HepG2 (cell line): ENCODE measurements around the gene PLEKHG5. TPM values are rescaled to one million over a fixed set of nuclear protein-coding genes. Genes with fewer than 3 reads are reported as not detected.
A peak's percentile ranks its signal among the peaks of the same experiment; 100 is the strongest.

Experiments
- ATF1 ChIP-seq: IDR thresholded peaks from 2 replicates; pipeline ENCODE4 v1.6.1; 2016; ENCODE audit warnings: mild to moderate bottlenecking, control low read depth
- ATF4 ChIP-seq, 2 experiments: fragments of 450-650 bp in 1 of 2; sonication (generic) in 1 of 2; formaldehyde crosslinking; IDR thresholded peaks; 2 replicates each; pipeline versions ENCODE4 v1.5.0 to v1.8.0; 2020 to 2022; ENCODE audit warnings: mild to moderate bottlenecking in 1 of 2, missing genetic modification reagents in 1 of 2
- BRCA1 ChIP-seq: sonication (generic); formaldehyde crosslinking; IDR thresholded peaks from 2 replicates; pipeline ENCODE4 v1.4.0; 2020; ENCODE audit warnings: missing genetic modification reagents
- FLYWCH1 ChIP-seq: sonication (generic); formaldehyde crosslinking; IDR thresholded peaks from 2 replicates; pipeline ENCODE4 v1.8.1; 2023; ENCODE audit warnings: mild to moderate bottlenecking, missing genetic modification reagents
- FOXM1 ChIP-seq: sonication (generic); formaldehyde crosslinking; IDR thresholded peaks from 2 replicates; pipeline ENCODE4 v1.5.0; 2020; ENCODE audit warnings: missing genetic modification reagents
- MEF2D ChIP-seq: sonication (generic); formaldehyde crosslinking; IDR thresholded peaks from 2 replicates; pipeline ENCODE4 v1.5.1; 2020; ENCODE audit warnings: mild to moderate bottlenecking, missing genetic modification reagents
- MTF1 ChIP-seq: sonication (generic); formaldehyde crosslinking; IDR thresholded peaks from 2 replicates; pipeline ENCODE4 v1.5.0; 2020; ENCODE audit warnings: missing genetic modification reagents
- PAF1 ChIP-seq: IDR thresholded peaks from 2 replicates; pipeline ENCODE4 v1.6.1; 2016; ENCODE audit warnings: missing genetic modification reagents, missing compliant biosample characterization
- SUZ12 ChIP-seq: fragments of 150-350 bp; IDR thresholded peaks from 2 replicates; pipeline ENCODE4 v1.6.1; 2014; ENCODE audit warnings: low read depth, low read length
- YY1 ChIP-seq: IDR thresholded peaks from 2 replicates; pipeline ENCODE4 v1.6.1; 2011; ENCODE audit warnings: low read length, low read depth, moderate library complexity, mild to moderate bottlenecking; ENCODE audit not compliant: insufficient read depth, insufficient replicate concordance
- polyA plus RNA-seq, 8 experiments: library from polyadenylated mRNA; depleted of rRNA in 3 of 8; stranded (reverse) in 7 of 8; unstranded in 1 of 8; fragments of >200 nt; fragmentation: Illumina TruSeq in 4 of 8; extraction: Trizol in 4 of 8; gene quantifications; 2 replicates each; pipeline versions ENCODE4 v1.2.1 to v1.2.3, GENCODE V29; 2011 to 2016; ENCODE audit warnings: low read depth in 4 of 8, missing spikeins in 1 of 8, mixed read lengths in 1 of 8; ENCODE audit not compliant: insufficient read depth in 1 of 8
- total RNA-seq, 5 experiments: library from RNA; depleted of rRNA; stranded (reverse); fragments of >200 nt; fragmentation: Illumina TruSeq; extraction: Trizol; gene quantifications; 2 replicates each; pipeline ENCODE4 v1.2.3, GENCODE V29; 2016; ENCODE audit warnings: low read depth in 1 of 5
- TF ChIP-seq, protein P1 (sequence below), 2 experiments: sonication (generic) in 1 of 2; formaldehyde crosslinking in 1 of 2; IDR thresholded peaks; 2 replicates each; pipeline versions ENCODE4 v1.6.1 to v1.9.0; 2014 to 2022; ENCODE audit warnings: antibody characterized with exemption in 1 of 2, borderline replicate concordance in 1 of 2, inconsistent platforms in 1 of 2, low read depth in 1 of 2, missing genetic modification reagents in 1 of 2
- TF ChIP-seq, protein P2 (sequence below): sonication (generic); formaldehyde crosslinking; conservative IDR thresholded peaks from 2 replicates; pipeline ENCODE4 v1.5.0; 2020; ENCODE audit warnings: missing genetic modification reagents
- TF ChIP-seq, protein P3 (sequence below), 2 experiments: sonication (generic) in 1 of 2; formaldehyde crosslinking in 1 of 2; IDR thresholded peaks; 2 replicates each; pipeline versions ENCODE4 v1.4.0 to v1.6.1; 2016 to 2020; ENCODE audit warnings: borderline replicate concordance in 1 of 2, low read depth in 1 of 2, mild to moderate bottlenecking in 1 of 2, missing genetic modification reagents in 1 of 2
- TF ChIP-seq, protein P4 (sequence below): sonication (generic); formaldehyde crosslinking; IDR thresholded peaks from 2 replicates; pipeline ENCODE4 v1.9.0; 2021; ENCODE audit warnings: missing genetic modification reagents, mild to moderate bottlenecking, borderline replicate concordance

PLEKHG5 gene
- total and polyA plus RNA-seq, 2 of the 13 experiments (the other 11 are each of a cell fraction or from before 2014, with no cell fraction given): 1.9 to 3.5 TPM

- TF ChIP-seq, protein P1, sequence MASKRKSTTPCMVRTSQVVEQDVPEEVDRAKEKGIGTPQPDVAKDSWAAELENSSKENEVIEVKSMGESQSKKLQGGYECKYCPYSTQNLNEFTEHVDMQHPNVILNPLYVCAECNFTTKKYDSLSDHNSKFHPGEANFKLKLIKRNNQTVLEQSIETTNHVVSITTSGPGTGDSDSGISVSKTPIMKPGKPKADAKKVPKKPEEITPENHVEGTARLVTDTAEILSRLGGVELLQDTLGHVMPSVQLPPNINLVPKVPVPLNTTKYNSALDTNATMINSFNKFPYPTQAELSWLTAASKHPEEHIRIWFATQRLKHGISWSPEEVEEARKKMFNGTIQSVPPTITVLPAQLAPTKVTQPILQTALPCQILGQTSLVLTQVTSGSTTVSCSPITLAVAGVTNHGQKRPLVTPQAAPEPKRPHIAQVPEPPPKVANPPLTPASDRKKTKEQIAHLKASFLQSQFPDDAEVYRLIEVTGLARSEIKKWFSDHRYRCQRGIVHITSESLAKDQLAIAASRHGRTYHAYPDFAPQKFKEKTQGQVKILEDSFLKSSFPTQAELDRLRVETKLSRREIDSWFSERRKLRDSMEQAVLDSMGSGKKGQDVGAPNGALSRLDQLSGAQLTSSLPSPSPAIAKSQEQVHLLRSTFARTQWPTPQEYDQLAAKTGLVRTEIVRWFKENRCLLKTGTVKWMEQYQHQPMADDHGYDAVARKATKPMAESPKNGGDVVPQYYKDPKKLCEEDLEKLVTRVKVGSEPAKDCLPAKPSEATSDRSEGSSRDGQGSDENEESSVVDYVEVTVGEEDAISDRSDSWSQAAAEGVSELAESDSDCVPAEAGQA (IDR thresholded peaks at IDR 0.05; ENCODE audit: low read depth): no peak
- TF ChIP-seq, protein P1 (CRISPR knock-in tag; IDR thresholded peaks at IDR 0.05; ENCODE audit: borderline replicate concordance): no peak
- TF ChIP-seq, protein P2, sequence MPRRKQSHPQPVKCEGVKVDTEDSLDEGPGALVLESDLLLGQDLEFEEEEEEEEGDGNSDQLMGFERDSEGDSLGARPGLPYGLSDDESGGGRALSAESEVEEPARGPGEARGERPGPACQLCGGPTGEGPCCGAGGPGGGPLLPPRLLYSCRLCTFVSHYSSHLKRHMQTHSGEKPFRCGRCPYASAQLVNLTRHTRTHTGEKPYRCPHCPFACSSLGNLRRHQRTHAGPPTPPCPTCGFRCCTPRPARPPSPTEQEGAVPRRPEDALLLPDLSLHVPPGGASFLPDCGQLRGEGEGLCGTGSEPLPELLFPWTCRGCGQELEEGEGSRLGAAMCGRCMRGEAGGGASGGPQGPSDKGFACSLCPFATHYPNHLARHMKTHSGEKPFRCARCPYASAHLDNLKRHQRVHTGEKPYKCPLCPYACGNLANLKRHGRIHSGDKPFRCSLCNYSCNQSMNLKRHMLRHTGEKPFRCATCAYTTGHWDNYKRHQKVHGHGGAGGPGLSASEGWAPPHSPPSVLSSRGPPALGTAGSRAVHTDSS (CRISPR knock-in tag): no peak
- no peak for TF ChIP-seq BRCA1 (CRISPR knock-in tag)
- no peak for TF ChIP-seq MEF2D (CRISPR knock-in tag)
- no peak for TF ChIP-seq FLYWCH1
- TF ChIP-seq YY1: no peak
- TF ChIP-seq, protein P3, sequence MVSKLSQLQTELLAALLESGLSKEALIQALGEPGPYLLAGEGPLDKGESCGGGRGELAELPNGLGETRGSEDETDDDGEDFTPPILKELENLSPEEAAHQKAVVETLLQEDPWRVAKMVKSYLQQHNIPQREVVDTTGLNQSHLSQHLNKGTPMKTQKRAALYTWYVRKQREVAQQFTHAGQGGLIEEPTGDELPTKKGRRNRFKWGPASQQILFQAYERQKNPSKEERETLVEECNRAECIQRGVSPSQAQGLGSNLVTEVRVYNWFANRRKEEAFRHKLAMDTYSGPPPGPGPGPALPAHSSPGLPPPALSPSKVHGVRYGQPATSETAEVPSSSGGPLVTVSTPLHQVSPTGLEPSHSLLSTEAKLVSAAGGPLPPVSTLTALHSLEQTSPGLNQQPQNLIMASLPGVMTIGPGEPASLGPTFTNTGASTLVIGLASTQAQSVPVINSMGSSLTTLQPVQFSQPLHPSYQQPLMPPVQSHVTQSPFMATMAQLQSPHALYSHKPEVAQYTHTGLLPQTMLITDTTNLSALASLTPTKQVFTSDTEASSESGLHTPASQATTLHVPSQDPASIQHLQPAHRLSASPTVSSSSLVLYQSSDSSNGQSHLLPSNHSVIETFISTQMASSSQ (IDR thresholded peaks at IDR 0.05; ENCODE audit: low read depth): no peak
- TF ChIP-seq, protein P3 (CRISPR knock-in tag; IDR thresholded peaks at IDR 0.05; ENCODE audit: borderline replicate concordance): no peak
- TF ChIP-seq ATF1 (CRISPR knock-in tag): no peak
- TF ChIP-seq, protein P4, sequence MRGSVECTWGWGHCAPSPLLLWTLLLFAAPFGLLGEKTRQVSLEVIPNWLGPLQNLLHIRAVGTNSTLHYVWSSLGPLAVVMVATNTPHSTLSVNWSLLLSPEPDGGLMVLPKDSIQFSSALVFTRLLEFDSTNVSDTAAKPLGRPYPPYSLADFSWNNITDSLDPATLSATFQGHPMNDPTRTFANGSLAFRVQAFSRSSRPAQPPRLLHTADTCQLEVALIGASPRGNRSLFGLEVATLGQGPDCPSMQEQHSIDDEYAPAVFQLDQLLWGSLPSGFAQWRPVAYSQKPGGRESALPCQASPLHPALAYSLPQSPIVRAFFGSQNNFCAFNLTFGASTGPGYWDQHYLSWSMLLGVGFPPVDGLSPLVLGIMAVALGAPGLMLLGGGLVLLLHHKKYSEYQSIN (CRISPR knock-in tag): no peak
- no peak for TF ChIP-seq ATF4 (CRISPR knock-in tag; IDR thresholded peaks at IDR 0.05)
- peak; percentile 19; the same call in 1 of the 2 replicates for TF ChIP-seq PAF1 (CRISPR knock-in tag)
- no peak for TF ChIP-seq MTF1 (CRISPR knock-in tag)
- no peak for TF ChIP-seq FOXM1
- no peak for TF ChIP-seq SUZ12
These were observed 28.9 kb downstream of the PLEKHG5 start (continued) for GRCh38 chr1:6462412-6463119.
